SK-N-MC (cell line): ENCODE results near the gene RPIA.

ENCODE experiments used
- EZH2 ChIP-seq: fragments of 200-600 bp; sonication (generic); IDR thresholded peaks from one replicate; pipeline ENCODE4 v1.6.1; 2017; ENCODE audit warnings: antibody characterized with exemption
- POLR2AphosphoS5 ChIP-seq: IDR thresholded peaks from 2 replicates; pipeline ENCODE4 v1.6.1; 2012; ENCODE audit warnings: mild to moderate bottlenecking, low read depth, low read length, borderline replicate concordance

DNA sequence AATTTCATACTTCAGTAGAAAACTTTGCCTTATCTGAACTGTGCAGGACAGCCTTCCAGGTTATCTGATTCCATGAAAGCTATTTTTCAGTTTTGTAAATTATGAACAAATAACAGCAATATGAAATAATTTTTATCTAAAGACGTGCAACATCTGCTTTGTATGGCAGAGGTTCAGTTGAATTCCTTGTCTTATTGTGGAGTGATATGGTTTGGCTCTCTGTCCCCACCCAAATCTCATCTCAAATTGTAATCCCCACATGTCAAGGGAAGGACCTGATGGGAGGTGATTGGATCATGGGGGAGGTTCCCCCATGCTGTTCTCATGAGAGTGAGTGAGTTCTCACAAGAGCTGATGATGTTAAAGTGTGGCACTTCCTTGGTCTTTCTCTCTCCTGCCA lies 18.1 kb upstream of the RPIA start:
- TF ChIP-seq POLR2AphosphoS5 (no peak), EZH2 (no peak)
